Raji (cell line): ENCODE data around the gene RFXAP.

Source experiments
- POLR2A ChIP-seq: IDR thresholded peaks from 2 replicates; pipeline ENCODE4 v1.6.1; 2011; ENCODE audit warnings: low read depth, low read length, control low read depth; ENCODE audit not compliant: insufficient read depth

Gene RFXAP, protein sequence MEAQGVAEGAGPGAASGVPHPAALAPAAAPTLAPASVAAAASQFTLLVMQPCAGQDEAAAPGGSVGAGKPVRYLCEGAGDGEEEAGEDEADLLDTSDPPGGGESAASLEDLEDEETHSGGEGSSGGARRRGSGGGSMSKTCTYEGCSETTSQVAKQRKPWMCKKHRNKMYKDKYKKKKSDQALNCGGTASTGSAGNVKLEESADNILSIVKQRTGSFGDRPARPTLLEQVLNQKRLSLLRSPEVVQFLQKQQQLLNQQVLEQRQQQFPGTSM

DNA sequence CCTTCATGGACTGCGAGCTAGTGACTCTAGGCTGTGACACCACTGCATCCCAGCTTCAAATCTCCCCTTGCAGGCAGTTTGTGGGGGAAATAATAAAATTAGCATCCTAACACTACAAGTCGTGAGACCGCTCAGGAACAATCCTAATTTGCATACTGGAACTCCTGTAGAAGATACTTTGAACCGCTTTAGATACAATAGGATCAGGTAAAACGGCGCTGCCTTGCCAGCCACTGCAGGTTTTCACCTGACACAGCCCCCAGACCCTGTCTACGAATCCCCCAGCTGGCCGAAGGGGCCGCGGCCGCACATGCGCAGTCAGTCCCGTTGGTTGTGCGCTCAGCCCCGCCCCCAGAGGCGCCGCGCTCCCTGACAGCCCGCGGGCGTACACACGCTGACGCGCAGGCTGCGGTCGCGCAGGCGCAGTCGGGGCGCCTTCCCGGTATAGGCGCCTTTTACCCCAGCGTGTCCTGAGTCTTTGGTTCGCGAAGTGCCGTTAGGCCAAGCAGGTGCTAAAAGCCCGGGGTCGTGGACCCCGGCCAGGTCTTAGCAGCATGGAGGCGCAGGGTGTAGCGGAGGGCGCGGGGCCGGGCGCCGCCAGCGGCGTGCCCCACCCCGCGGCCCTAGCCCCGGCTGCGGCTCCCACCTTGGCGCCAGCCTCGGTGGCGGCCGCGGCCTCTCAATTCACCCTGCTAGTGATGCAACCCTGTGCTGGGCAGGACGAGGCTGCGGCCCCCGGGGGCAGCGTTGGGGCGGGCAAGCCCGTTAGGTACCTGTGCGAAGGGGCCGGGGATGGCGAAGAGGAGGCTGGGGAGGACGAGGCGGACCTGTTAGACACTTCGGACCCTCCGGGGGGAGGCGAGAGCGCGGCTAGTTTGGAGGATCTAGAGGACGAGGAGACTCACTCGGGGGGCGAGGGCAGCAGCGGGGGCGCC is at the start of gene RFXAP:
TSS of gene RFXAP (plus strand) at position 419 of the 935 bp plus-strand sequence. CDS start at position 555, 136 bp downstream.
- TF ChIP-seq POLR2A: peak; percentile 88

DNA sequence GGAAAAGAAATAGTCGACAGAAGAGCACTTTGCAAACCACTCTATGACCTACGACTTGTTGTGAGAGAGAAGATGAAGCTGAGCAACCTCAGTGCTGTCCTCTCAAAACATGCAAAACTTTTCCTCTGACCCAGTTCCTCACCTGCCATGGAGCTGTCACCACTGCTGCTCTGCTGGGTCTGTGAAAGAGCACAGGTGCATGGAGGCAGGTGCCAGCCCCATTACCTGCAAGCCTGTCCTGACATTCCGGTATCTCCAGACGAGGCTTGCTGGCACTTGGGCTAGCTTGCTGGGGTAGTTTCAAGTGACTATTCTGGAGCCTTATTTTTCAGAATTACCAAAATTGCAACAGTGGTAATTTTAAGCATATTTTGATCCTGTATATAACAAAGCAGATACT is 49.5 kb upstream of the RFXAP start:
- no peak for TF ChIP-seq POLR2A

DNA sequence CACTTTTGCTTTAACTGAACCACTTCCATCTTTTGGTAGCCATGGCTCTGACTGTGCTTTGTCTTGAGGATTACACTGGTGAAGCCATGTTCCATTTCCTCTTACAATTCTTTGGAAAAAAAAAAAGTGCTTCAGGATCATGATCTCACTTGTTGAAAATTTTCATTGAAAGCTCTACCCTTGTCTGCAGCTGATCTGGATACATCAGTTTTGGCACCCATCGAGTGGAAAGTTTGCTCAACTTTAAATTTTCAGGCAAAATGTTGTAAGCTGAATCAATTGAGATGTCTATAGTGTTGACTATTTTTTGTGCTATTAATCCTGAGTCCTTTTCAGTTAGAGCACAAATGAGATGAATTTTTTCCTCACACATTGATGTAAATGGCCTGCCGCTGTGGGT is 48.3 kb upstream of the RFXAP start:
- TF ChIP-seq POLR2A: no peak

DNA sequence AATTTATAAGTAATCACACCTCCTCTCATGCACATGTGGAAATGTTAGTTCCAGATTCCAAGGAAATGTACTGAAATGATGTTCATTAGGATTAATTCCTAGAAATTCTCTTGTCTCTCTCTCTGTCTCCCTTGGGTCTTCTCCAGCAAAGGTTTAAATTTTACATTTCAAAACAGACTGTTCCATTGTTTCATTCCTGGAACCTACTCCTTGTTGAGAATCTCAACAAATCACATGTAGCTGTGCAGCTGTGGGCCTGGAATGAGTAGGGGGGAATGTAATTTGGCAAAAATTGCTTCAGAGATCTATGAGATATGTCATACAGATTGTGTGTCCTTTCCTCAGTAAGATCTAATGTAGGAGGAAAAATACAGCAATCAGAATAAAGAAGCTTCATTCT is 46.2 kb upstream of the RFXAP start:
- TF ChIP-seq POLR2A: no peak

DNA sequence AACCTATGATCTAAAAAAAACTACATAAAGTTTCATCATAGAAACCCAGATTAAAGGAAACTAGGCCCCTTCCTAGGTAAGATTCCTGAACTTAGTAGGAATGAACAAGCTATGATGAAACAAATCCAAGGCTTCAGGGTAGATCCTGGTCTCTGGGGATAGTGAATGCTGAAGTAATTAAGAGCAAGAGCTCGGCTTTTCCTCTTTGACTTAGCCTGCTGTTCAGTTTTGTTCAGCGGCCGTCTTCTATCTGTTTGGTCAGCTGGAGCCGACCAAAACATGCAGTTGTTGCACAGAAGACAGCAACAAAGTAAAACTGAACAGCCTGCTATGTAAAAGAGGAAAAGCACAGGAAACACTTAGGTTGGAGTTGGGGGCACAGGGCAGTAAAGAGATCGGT is 44.1 kb upstream of the RFXAP start:
- TF ChIP-seq POLR2A: no peak

DNA sequence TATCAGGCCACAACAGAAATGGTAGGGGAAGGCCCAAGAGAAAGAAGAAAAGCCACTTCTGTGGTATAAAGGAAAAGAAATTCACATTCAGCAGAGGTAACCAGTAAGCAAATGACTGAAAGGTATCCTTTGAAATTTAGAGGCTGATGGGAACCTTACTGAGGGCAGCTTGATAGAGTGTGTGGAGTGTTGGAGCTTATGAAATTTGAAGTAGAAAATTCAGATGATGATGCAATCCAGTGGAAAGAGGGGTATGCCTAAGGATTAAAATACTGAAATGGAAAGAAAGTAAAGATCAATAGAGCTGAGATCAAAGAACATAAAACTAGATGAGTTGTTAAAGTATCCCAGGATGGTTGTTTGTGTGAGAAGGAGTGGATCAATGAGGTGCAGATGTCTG is 42.8 kb upstream of the RFXAP start:
- TF ChIP-seq POLR2A: no peak

DNA sequence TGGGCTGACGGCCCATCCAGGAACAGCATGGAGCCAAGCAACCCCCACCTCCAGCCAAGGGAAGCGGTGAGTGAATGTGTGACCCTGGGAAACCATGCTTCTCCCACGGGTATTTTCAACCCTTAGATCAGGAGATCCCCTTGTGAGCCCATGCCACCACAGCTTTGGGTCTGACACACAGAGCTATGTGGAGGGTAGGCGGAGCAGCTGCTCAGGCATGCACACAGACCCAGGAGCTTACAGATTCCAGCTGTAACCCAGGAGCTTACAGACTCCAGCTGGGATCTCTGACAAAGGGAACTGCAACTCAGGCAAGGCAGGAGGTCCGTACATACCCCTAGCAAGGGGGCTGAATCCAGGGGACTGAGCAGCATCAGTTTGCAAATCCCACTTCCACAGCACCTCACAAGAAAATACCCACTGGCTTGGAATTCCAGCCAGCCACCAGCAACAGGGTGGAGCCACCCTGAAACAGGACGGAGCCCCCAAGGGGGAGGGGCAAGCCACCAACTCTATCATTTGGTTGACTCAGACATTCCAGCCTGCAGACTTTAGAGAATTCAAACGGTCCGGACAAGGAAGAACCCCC is 40.8 kb upstream of the RFXAP start:
- no peak for TF ChIP-seq POLR2A

DNA sequence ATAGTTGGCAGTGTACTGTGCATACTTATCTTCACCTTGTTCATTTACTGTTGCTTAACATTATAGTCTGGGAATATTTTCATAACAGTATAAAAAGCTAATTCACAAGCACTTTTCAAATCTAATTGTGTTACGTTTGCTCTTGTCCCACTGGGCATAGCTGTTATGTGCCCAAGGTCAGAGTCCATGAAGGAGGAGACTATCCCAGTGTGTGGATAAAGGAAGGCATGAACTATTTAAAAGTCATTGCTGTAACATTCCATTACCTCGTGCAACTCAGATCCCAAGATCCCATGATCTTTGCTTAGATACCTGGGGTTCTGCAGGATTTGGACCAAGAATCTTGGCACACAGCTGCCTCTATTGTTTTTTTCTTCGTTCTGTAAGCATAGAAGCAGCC is 35.1 kb upstream of the RFXAP start:
- no peak for TF ChIP-seq POLR2A

DNA sequence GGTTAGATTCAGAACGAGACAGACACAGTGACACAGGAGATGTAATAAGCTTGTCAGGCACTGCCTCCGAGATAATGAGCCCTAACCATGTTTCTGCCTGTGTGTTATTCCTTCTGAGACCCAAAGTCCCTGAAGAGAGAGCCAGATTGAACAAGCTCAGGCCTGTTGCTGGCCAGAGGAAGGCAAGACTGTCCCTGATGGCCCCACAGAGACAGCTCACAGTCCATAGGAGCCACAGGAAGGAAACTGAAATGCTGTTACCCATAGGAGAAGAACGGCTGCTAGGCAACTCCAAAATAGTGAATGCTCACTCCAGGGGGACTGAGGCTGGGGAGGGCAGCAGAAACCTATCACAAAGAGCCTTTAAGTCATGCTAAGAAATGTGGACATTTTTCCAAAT is 31.8 kb upstream of the RFXAP start:
- no peak for TF ChIP-seq POLR2A

DNA sequence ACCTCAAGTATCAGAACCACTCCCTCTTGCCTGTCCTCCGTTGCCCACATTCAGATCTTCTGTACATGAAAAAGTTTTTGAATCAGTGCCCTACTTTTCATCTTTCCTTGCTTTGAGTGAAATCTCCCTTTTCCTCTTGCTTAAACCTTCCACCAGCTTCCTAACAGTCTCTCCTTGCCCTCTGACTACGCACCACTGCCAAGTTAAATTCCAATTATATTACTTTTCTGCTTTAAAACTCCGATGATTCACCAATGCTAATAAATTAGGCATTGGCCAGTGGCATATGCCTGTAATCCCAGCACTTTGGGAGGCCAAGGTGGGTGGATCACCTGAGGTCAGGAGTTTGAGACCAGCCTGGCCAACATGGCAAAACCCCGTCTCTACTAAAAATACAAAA is 30.7 kb upstream of the RFXAP start:
- no peak for TF ChIP-seq POLR2A

DNA sequence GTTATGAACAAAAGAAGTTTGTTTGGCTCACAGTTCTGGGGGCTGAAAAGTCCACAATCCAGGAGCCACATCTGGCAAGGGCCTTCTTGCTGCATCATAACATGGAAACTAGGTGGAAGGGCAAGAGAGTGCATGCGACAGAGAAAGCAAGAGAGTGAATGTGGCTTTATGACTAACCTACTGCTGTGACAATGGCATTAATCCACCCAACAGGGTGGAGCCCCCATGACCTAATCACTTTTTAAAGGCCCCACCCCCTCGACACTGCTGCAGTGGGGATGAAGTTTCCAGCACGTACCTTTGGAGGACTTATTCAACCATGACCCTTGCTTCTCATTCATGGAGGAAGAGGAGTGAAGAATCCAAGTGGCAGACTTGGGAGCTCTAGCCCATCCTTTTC is 30.0 kb upstream of the RFXAP start:
- no peak for TF ChIP-seq POLR2A

DNA sequence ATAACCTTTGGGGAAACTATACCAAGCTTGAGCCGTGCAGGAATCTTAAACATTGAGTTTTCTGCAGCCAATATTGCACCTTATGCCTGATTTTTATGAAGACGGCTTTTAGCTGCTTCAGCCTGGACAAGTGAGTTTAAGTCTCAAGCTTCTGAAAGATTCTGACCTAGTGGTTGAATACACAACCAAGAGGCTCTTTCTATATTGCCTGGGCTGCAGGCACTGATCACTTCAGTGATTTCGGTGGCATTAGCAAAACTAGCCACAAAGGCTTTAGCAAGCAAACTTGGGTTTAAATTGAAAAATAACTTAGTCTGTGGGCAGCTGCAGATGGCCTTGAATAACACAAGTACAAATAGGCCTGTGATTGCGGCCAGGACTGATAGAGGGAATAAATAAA is 29.3 kb upstream of the RFXAP start:
- TF ChIP-seq POLR2A: no peak

DNA sequence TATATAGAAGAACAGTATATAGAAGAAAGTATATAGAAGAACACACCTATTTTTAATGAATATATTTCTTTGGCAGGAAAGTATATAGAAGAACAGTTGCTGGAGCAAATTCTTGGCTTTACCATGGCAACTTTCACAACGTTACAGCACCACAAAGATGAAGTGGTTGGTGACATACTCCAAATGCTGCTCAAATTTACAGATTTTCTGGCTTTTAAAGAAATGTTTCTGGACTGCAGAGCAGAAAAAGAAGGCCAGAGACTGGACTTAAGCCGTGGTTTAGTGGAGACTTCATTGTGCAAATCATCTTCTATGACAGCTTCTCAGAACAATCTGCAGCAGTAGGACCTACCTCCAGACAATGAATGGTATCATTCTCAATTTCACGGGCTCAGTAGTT is 24.3 kb upstream of the RFXAP start:
- TF ChIP-seq POLR2A: no peak

DNA sequence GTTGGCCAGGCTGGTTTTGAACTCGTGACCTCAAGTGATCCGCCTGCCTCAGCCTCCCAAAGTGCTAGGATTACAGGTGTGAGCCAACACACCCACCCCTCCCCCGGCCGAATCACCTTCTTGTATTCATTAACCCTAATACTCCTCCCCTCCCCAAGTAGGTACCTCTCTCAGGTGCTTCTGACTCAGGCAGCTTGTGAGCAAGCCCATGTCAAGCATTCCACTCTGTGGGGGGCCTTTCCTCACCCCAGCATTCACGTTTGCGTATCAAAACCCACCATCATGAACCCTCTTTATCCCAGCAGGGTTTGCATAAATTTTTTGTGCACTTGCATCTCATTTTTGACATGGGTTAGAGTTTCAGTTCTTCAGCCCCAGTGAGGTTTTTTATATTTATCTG is 23.6 kb upstream of the RFXAP start:
- no peak for TF ChIP-seq POLR2A

DNA sequence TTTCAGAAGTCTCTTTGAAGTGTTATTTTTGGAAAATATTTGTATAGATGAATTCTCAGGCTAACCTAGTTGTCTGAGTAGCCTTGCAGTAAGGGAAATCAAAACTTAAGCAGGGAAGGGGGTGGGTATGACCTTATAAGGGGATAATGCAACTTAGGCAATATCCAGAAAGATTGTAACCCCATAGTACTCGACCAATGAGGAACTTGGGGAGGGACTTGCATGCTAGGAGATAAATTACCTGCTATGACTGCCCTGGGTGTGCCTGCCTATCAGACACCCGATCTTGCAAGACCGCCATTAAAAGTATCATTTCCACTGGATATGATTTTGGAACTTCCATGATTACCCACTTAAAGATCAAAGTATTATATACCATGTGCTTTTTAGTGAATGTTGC is 23.0 kb upstream of the RFXAP start:
- TF ChIP-seq POLR2A: no peak

DNA sequence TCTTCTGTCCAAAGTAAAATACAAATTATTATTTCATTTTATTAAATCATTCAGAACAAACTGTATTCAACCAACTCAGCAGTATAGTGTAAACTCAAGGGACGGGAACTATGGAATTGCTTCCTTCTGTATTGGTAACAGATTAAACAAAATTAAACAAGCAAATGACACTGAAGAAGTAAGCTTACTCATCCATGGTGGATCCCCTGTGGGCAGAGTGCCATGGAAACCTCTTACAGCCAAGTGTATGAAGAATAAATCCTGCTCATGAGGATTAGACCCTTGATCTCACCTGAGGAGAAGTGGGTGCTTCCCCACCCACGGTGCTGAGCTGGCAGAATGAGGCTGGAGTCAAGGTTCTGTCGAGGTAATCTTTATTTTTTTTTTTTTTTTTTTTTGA is 18.0 kb upstream of the RFXAP start:
- TF ChIP-seq POLR2A: no peak
